ENCODE results near the gene HDDC2. TPM values are rescaled to one million over a fixed set of nuclear protein-coding genes. Genes with fewer than 3 reads are reported as not detected.

Gene HDDC2
- total and polyA plus RNA-seq, 9 of the 15 experiments (the other 6 are each of a cell fraction or from before 2014, with no cell fraction given) = 194 to 632 (median 294) TPM

- TF ChIP-seq SIRT6 (IDR thresholded peaks at IDR 0.05; ENCODE audit: low read depth, low read length) (no peak), CBFA2T2 (conservative IDR thresholded peaks at IDR 0.05) (no peak), ATF6 (CRISPR knock-in tag; IDR thresholded peaks at IDR 0.05) (no peak), ADNP (tag; IDR thresholded peaks at IDR 0.05) (no peak), TGIF2 (CRISPR knock-in tag; IDR thresholded peaks at IDR 0.05) (no peak), SMAD4 (CRISPR knock-in tag; conservative IDR thresholded peaks at IDR 0.05) (no peak), E2F4 (CRISPR knock-in tag; IDR thresholded peaks at IDR 0.05; ENCODE audit: low read depth) (no peak), KLF13 (tag; IDR thresholded peaks at IDR 0.05; ENCODE audit: borderline replicate concordance, low read depth) (no peak), ZNF384 (IDR thresholded peaks at IDR 0.05; ENCODE audit: low read depth, low read length) (no peak), ZBTB33 (CRISPR knock-in tag; IDR thresholded peaks at IDR 0.05) (no peak), KDM5B (IDR thresholded peaks at IDR 0.05; ENCODE audit: insufficient replicate concordance, low read depth, low read length) (no peak), MAFG (tag; conservative IDR thresholded peaks at IDR 0.05) (0 out of 2 replicates have a peak, but pooled peaks have one; percentile 46)
- TF ChIP-seq, protein P1, sequence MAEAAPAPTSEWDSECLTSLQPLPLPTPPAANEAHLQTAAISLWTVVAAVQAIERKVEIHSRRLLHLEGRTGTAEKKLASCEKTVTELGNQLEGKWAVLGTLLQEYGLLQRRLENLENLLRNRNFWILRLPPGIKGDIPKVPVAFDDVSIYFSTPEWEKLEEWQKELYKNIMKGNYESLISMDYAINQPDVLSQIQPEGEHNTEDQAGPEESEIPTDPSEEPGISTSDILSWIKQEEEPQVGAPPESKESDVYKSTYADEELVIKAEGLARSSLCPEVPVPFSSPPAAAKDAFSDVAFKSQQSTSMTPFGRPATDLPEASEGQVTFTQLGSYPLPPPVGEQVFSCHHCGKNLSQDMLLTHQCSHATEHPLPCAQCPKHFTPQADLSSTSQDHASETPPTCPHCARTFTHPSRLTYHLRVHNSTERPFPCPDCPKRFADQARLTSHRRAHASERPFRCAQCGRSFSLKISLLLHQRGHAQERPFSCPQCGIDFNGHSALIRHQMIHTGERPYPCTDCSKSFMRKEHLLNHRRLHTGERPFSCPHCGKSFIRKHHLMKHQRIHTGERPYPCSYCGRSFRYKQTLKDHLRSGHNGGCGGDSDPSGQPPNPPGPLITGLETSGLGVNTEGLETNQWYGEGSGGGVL (CRISPR knock-in tag; IDR thresholded peaks at IDR 0.05) = no peak
- TF ChIP-seq, protein P2, sequence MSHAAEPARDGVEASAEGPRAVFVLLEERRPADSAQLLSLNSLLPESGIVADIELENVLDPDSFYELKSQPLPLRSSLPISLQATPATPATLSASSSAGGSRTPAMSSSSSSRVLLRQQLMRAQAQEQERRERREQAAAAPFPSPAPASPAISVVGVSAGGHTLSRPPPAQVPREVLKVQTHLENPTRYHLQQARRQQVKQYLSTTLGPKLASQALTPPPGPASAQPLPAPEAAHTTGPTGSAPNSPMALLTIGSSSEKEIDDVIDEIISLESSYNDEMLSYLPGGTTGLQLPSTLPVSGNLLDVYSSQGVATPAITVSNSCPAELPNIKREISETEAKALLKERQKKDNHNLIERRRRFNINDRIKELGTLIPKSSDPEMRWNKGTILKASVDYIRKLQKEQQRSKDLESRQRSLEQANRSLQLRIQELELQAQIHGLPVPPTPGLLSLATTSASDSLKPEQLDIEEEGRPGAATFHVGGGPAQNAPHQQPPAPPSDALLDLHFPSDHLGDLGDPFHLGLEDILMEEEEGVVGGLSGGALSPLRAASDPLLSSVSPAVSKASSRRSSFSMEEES (CRISPR knock-in tag; IDR thresholded peaks at IDR 0.05) = no peak
- TF ChIP-seq, protein P3, sequence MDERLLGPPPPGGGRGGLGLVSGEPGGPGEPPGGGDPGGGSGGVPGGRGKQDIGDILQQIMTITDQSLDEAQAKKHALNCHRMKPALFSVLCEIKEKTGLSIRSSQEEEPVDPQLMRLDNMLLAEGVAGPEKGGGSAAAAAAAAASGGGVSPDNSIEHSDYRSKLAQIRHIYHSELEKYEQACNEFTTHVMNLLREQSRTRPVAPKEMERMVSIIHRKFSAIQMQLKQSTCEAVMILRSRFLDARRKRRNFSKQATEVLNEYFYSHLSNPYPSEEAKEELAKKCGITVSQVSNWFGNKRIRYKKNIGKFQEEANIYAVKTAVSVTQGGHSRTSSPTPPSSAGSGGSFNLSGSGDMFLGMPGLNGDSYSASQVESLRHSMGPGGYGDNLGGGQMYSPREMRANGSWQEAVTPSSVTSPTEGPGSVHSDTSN (CRISPR knock-in tag; IDR thresholded peaks at IDR 0.05; ENCODE audit: low read depth) = no peak
- TF ChIP-seq, protein P3 (tag; conservative IDR thresholded peaks at IDR 0.05; ENCODE audit: low read depth) = no peak
Observed at GRCh38 chr6:125314009-125314581, 12.3 kb upstream of the HDDC2 start (continued).
